IMR-90 (cell line): ENCODE data around the gene ATRNL1. TPM values are rescaled to one million over a fixed set of nuclear protein-coding genes. Genes with fewer than 3 reads are reported as not detected.

Experiments used
- ATAC-seq: fragments of 200-7000 bp; cut with Tn5 transposase; 2 replicates; pipeline ENCODE4 v1.9.1; 2020; ENCODE audit warnings: low read depth, mild to moderate bottlenecking, moderate library complexity
- BruUV-seq: library from RNA; stranded (reverse); fragments of 400-500 nt; replicated peaks from 2 replicates; lab custom pipeline; 2021; lab: Mats Ljungman, UMichigan
- CTCF ChIA-PET: fragments of 300-600 bp; formaldehyde crosslinking; extraction: SDS; loops from one replicate; lab custom pipeline; 2021; ENCODE audit warnings: antibody characterized with exemption; lab: Yijun Ruan, JAX
- POLR2A ChIA-PET: fragments of 300-600 bp; sonication (Branson Sonifier 250); formaldehyde crosslinking; loops from one replicate; lab custom pipeline; 2022; ENCODE audit warnings: antibody characterized with exemption; ENCODE audit not compliant: unreplicated experiment; lab: Charles Lee
- DNase-seq: peaks from one replicate; pipeline ENCODE4 v3.0.0; 2013
- H2AFZ ChIP-seq: replicated peaks from 2 replicates; pipeline ENCODE3; 2013; ENCODE audit warnings: low read length, mild to moderate bottlenecking; ENCODE audit not compliant: poor library complexity
- H2AK5ac ChIP-seq: 2 replicates; pipeline ENCODE4 v1.6.1; 2013; ENCODE audit warnings: low read depth, low read length, inconsistent platforms
- H2AK9ac ChIP-seq: replicated peaks from 2 replicates; pipeline ENCODE3; 2013; ENCODE audit warnings: mild to moderate bottlenecking, low read depth, low read length, moderate library complexity; ENCODE audit not compliant: poor library complexity
- H2BK120ac ChIP-seq: 2 replicates; pipeline ENCODE4 v1.6.1; 2013; ENCODE audit warnings: low read depth, low read length, inconsistent platforms
- H2BK15ac ChIP-seq: 3 replicates; pipeline ENCODE4 v1.6.1; 2013; ENCODE audit warnings: low read depth, low read length, inconsistent platforms
- H2BK20ac ChIP-seq: 2 replicates; pipeline ENCODE4 v1.6.1; 2013; ENCODE audit warnings: low read depth, mild to moderate bottlenecking, inconsistent platforms, low read length, moderate library complexity
- H2BK5ac ChIP-seq: 2 replicates; pipeline ENCODE4 v1.6.1; 2013; ENCODE audit warnings: mild to moderate bottlenecking, low read depth, low read length, inconsistent platforms; ENCODE audit not compliant: poor library complexity, severe bottlenecking
- H3K14ac ChIP-seq: replicated peaks from 2 replicates; pipeline ENCODE4 v1.6.1; 2013; ENCODE audit warnings: low read depth, low read length, inconsistent platforms
- H3K18ac ChIP-seq: 2 replicates; pipeline ENCODE4 v1.6.1; 2013; ENCODE audit warnings: low read depth, low read length, control low read depth
- H3K23ac ChIP-seq: 2 replicates; pipeline ENCODE4 v1.6.1; 2013; ENCODE audit warnings: low read depth, low read length, inconsistent platforms
- H3K27ac ChIP-seq: 2 replicates; pipeline ENCODE4 v1.5.1; 2013; ENCODE audit warnings: mild to moderate bottlenecking, control low read depth, low read length; ENCODE audit not compliant: insufficient read depth
- H3K27me3 ChIP-seq: 2 replicates; pipeline ENCODE4 v1.6.1; 2013; ENCODE audit warnings: low read length; ENCODE audit not compliant: control insufficient read depth, insufficient read depth
- H3K36me3 ChIP-seq: 2 replicates; pipeline ENCODE4 v1.6.1; 2013; ENCODE audit warnings: low read length, mixed read lengths; ENCODE audit not compliant: control insufficient read depth, insufficient read depth
- H3K4ac ChIP-seq: 2 replicates; pipeline ENCODE4 v1.6.1; 2013; ENCODE audit warnings: low read depth, low read length, inconsistent platforms
- H3K4me1 ChIP-seq: 2 replicates; pipeline ENCODE4 v1.6.1; 2013; ENCODE audit warnings: low read length, mixed read lengths; ENCODE audit not compliant: control insufficient read depth, insufficient read depth
- H3K4me2 ChIP-seq: 2 replicates; pipeline ENCODE4 v1.6.1; 2013; ENCODE audit warnings: low read depth, mild to moderate bottlenecking, control low read depth, low read length, moderate library complexity
- H3K4me3 ChIP-seq: 2 replicates; pipeline ENCODE4 v1.5.1; 2013; ENCODE audit warnings: low read depth, mild to moderate bottlenecking, control low read depth, low read length, moderate library complexity; ENCODE audit not compliant: insufficient read depth
- H3K56ac ChIP-seq: 2 replicates; pipeline ENCODE4 v1.6.1; 2013; ENCODE audit warnings: low read length, inconsistent platforms; ENCODE audit not compliant: insufficient read depth; ENCODE audit errors: extremely low read depth
- H3K79me1 ChIP-seq, 2 experiments: 2 replicates each; pipeline ENCODE4 v1.6.1; 2013; ENCODE audit warnings: low read length in 2 of 2, inconsistent platforms in 1 of 2, low read depth in 1 of 2
- H3K9ac ChIP-seq: 2 replicates; pipeline ENCODE4 v1.6.1; 2013; ENCODE audit warnings: low read depth, low read length, control low read depth
- H3K9me1 ChIP-seq: 2 replicates; pipeline ENCODE4 v1.6.1; 2013; ENCODE audit warnings: low read length, inconsistent platforms; ENCODE audit not compliant: insufficient read depth
- H3K9me3 ChIP-seq: 2 replicates; pipeline ENCODE4 v1.6.1; 2013; ENCODE audit warnings: low read length; ENCODE audit not compliant: control insufficient read depth, insufficient read depth
- H4K20me1 ChIP-seq: 2 replicates; pipeline ENCODE4 v1.6.1; 2013; ENCODE audit warnings: low read length, inconsistent platforms; ENCODE audit not compliant: insufficient read depth
- H4K5ac ChIP-seq: 2 replicates; pipeline ENCODE4 v1.6.1; 2013; ENCODE audit warnings: mild to moderate bottlenecking, low read depth, low read length, control low read depth
- H4K8ac ChIP-seq, 2 experiments: 2 replicates each; pipeline ENCODE4 v1.6.1; 2013; ENCODE audit warnings: low read depth in 2 of 2, low read length in 2 of 2, control low read depth in 1 of 2, inconsistent platforms in 1 of 2
- H4K91ac ChIP-seq: 2 replicates; pipeline ENCODE4 v1.6.1; 2013; ENCODE audit warnings: low read depth, low read length, inconsistent platforms; ENCODE audit not compliant: insufficient read depth
- CEBPB ChIP-seq: IDR thresholded peaks from 2 replicates; pipeline ENCODE4 v1.6.1; 2012; ENCODE audit warnings: low read depth, low read length, improper control_type of control experiment
- ELK1 ChIP-seq: fragments of 150-350 bp; IDR thresholded peaks from 2 replicates; pipeline ENCODE4 v1.6.1; 2016; ENCODE audit warnings: low read depth, mild to moderate bottlenecking, low read length, moderate library complexity, borderline replicate concordance
- FOS ChIP-seq: fragments of 150-350 bp; IDR thresholded peaks from 2 replicates; pipeline ENCODE4 v1.6.1; 2016; ENCODE audit warnings: low read depth, low read length
- MAFK ChIP-seq: IDR thresholded peaks from 2 replicates; pipeline ENCODE4 v1.6.1; 2012; ENCODE audit warnings: low read depth, low read length, improper control_type of control experiment
- MAZ ChIP-seq: IDR thresholded peaks from 2 replicates; pipeline ENCODE4 v1.6.1; 2012; ENCODE audit warnings: low read depth, mild to moderate bottlenecking, low read length, improper control_type of control experiment, moderate library complexity, borderline replicate concordance
- MXI1 ChIP-seq: IDR thresholded peaks from 2 replicates; pipeline ENCODE4 v1.6.1; 2012; ENCODE audit warnings: low read depth, mild to moderate bottlenecking, low read length, moderate library complexity, borderline replicate concordance
- NFE2L2 ChIP-seq: fragments of 150-350 bp; IDR thresholded peaks from 2 replicates; pipeline ENCODE4 v1.6.1; 2016; ENCODE audit warnings: low read depth, mild to moderate bottlenecking, low read length
- POLR2A ChIP-seq: IDR thresholded peaks from 2 replicates; pipeline ENCODE4 v1.6.1; 2012; ENCODE audit warnings: mild to moderate bottlenecking, low read depth, low read length
- RAD21 ChIP-seq: IDR thresholded peaks from 2 replicates; pipeline ENCODE4 v1.6.1; 2012; ENCODE audit warnings: low read length, improper control_type of control experiment
- RCOR1 ChIP-seq: IDR thresholded peaks from 2 replicates; pipeline ENCODE4 v1.6.1; 2012; ENCODE audit warnings: mild to moderate bottlenecking, low read length, improper control_type of control experiment; ENCODE audit not compliant: insufficient replicate concordance
- RFX5 ChIP-seq: IDR thresholded peaks from 2 replicates; pipeline ENCODE4 v1.8.0; 2012; ENCODE audit warnings: low read depth, mild to moderate bottlenecking, low read length, moderate library complexity
- SMC3 ChIP-seq: fragments of 150-350 bp; IDR thresholded peaks from 2 replicates; pipeline ENCODE4 v1.6.1; 2016; ENCODE audit warnings: low read depth, mild to moderate bottlenecking, antibody characterized with exemption, low read length, moderate library complexity
- dilution Hi-C: fragments of 300-500 bp; cut with HindIII; formaldehyde crosslinking; loops from one replicate; pipeline ENCODE4 v1.14.3; 2018; ENCODE audit warnings: low sequenced_read_pairs; ENCODE audit not compliant: unreplicated experiment
- in situ Hi-C: fragments of 300-500 bp; cut with MboI; formaldehyde crosslinking; loops from 3 replicates; pipeline ENCODE4 v1.14.3; 2019; ENCODE audit warnings: low sequenced_read_pairs, inconsistent platforms, mixed read lengths
- intact Hi-C: fragments of 100-400 bp; cut with micrococcal nuclease; formaldehyde crosslinking; loops from 2 replicates; pipeline ENCODE4 v1.10.0; 2022
- polyA plus RNA-seq, 3 experiments: library from polyadenylated mRNA; depleted of rRNA; stranded (reverse); fragments of >200 nt; gene quantifications; 2 replicates each; pipeline ENCODE4 v1.2.3, GENCODE V29; 2012; ENCODE audit warnings: low replicate concordance in 1 of 3
- total RNA-seq: library from RNA; depleted of rRNA; stranded (reverse); fragments of >200 nt; gene quantifications from 2 replicates; pipeline ENCODE4 v1.2.3, GENCODE V29; 2012
- TF ChIP-seq, protein P1 (sequence below): conservative IDR thresholded peaks from 2 replicates; pipeline ENCODE4 v1.5.1; 2012; ENCODE audit warnings: mild to moderate bottlenecking, low read depth, low read length, improper control_type of control experiment
- TF ChIP-seq, protein P2 (sequence below): fragments of 150-350 bp; IDR thresholded peaks from 2 replicates; pipeline ENCODE4 v1.6.1; 2017; ENCODE audit warnings: mild to moderate bottlenecking, antibody characterized with exemption, low read length, low read depth

The ATRNL1 gene
- total and polyA plus RNA-seq, 2 of the 4 experiments (the other 2 are of a cell fraction) = 0.18 to 0.19 TPM

DNA sequence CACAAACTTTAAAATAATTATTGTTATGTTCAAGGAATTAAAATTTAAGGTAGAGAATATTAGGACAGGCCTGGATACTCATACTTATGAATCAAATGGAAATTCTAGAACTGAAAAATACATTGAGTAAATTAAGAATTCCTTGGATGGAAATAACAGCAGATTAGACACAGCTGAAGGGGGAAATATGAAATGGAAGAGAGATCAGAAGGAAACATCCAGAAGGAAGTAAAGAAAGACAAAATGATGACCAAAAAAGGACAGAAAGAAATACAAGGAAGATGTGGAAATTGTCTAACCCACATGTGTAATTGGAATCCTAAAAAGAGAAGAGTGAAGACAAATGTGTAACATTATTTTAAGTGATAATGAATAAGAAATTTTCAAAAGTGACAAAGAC lies 128.9 kb downstream of the ATRNL1 start:
- Histone ChIP-seq H3K36me3 (no peaks in the 10 kb centered on the region), H3K4ac (no peak overlapping the region), H4K91ac (no peak overlapping the region), H3K56ac (no peak overlapping the region), H4K5ac (no peak overlapping the region), H3K9ac (no peak overlapping the region), H2AK5ac (no peak overlapping the region), H2BK20ac (no peak overlapping the region), H3K9me1 (no peaks in the 10 kb centered on the region), H3K27me3 (no peaks in the 10 kb centered on the region), H2AK9ac (no peak overlapping the region), H4K8ac (no peak overlapping the region), H3K14ac (no peak overlapping the region), H4K20me1 (no peaks in the 10 kb centered on the region), H3K79me1 (no peaks in the 10 kb centered on the region), H3K23ac (no peak overlapping the region), H3K9me3 (no peaks in the 10 kb centered on the region), H2AFZ (no peak overlapping the region), H3K4me1 (no peaks in the 10 kb centered on the region), H3K18ac (no peak overlapping the region), H3K4me3 (no peak overlapping the region), H2BK5ac (no peak overlapping the region), H2BK15ac (no peak overlapping the region), H2BK120ac (no peak overlapping the region), H3K27ac (no peak overlapping the region), H3K4me2 (no peak overlapping the region)
- ATAC-seq (no peak), DNase-seq (no peak)
- POLR2A ChIA-PET = no interaction called here
- BruUV-seq = no TSS peak
- in situ Hi-C loops (no loop called here), dilution Hi-C loops (no loop called here), intact Hi-C loops (no loop called here)
- TF ChIP-seq MAFK = no peak
- no peak for TF ChIP-seq MXI1
- TF ChIP-seq MAZ = no peak
- TF ChIP-seq ELK1 = no peak
- TF ChIP-seq SMC3 = no peak
- no peak for TF ChIP-seq NFE2L2
- no peak for TF ChIP-seq RAD21
- TF ChIP-seq POLR2A = no peak
- TF ChIP-seq FOS = no peak
- TF ChIP-seq RCOR1 = no peak
- no peak for TF ChIP-seq RFX5
- TF ChIP-seq CEBPB = no peak
- TF ChIP-seq, protein P1, sequence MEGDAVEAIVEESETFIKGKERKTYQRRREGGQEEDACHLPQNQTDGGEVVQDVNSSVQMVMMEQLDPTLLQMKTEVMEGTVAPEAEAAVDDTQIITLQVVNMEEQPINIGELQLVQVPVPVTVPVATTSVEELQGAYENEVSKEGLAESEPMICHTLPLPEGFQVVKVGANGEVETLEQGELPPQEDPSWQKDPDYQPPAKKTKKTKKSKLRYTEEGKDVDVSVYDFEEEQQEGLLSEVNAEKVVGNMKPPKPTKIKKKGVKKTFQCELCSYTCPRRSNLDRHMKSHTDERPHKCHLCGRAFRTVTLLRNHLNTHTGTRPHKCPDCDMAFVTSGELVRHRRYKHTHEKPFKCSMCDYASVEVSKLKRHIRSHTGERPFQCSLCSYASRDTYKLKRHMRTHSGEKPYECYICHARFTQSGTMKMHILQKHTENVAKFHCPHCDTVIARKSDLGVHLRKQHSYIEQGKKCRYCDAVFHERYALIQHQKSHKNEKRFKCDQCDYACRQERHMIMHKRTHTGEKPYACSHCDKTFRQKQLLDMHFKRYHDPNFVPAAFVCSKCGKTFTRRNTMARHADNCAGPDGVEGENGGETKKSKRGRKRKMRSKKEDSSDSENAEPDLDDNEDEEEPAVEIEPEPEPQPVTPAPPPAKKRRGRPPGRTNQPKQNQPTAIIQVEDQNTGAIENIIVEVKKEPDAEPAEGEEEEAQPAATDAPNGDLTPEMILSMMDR = no peak
- TF ChIP-seq, protein P2, sequence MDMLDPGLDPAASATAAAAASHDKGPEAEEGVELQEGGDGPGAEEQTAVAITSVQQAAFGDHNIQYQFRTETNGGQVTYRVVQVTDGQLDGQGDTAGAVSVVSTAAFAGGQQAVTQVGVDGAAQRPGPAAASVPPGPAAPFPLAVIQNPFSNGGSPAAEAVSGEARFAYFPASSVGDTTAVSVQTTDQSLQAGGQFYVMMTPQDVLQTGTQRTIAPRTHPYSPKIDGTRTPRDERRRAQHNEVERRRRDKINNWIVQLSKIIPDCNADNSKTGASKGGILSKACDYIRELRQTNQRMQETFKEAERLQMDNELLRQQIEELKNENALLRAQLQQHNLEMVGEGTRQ = no peak
- CTCF ChIA-PET = no interaction called here
